Activated effector memory CD4-positive, alpha-beta T cell treated with anti-CD3 and anti-CD28 coated beads, Interleukin-2, amount 50 U/mL, for 16 hours (primary cell): ENCODE data around the gene TMBIM1.

ENCODE experiments used
- DNase-seq: peaks from one replicate; pipeline ENCODE4 v3.0.0-alpha.2; 2020

Gene TMBIM1

GRCh38 chr2:218253232-218253625 lies 39.1 kb downstream of the TMBIM1 start:
- no peak for DNase-seq

- DNase-seq, result peak; percentile 57
These were observed 39.6 kb downstream of the TMBIM1 start for GRCh38 chr2:218252509-218253231.

GRCh38 chr2:218249691-218250090 lies 42.6 kb downstream of the TMBIM1 start:
- peak; percentile 49 for DNase-seq

- no peak for DNase-seq
These were observed 47.1 kb downstream of the TMBIM1 start for GRCh38 chr2:218245214-218245613.

DNA sequence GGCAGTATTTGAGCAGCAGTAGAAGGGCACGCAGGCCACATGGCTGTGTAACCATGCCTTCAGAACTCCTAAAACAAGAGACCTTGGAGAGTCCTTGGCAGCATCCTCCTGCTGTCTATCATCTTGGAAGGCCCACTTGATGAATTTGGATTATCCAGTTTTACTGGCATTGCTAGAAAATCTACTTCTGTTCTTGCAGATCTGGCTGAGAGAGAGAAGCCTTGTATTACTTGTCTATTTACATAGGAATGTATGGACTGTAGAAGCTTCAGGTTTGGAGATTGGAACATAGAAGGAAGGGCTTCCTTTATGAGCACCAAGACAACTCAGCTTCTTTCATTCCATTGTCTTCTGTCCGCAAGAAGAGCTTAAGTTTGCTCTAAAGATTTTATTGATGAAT lies 47.6 kb downstream of the TMBIM1 start:
- no peak for DNase-seq

- no peak for DNase-seq
These were observed 48.1 kb downstream of the TMBIM1 start for GRCh38 chr2:218244204-218244603.

- no peak for DNase-seq
These were observed 53.4 kb downstream of the TMBIM1 start for GRCh38 chr2:218238887-218239286.

- DNase-seq, result no peak
These were observed 55.5 kb downstream of the TMBIM1 start for GRCh38 chr2:218236829-218237228.

GRCh38 chr2:218235017-218235416 lies 57.3 kb downstream of the TMBIM1 start:
- DNase-seq, result no peak

- no peak for DNase-seq
These were observed 57.8 kb downstream of the TMBIM1 start for GRCh38 chr2:218234521-218234920.

DNA sequence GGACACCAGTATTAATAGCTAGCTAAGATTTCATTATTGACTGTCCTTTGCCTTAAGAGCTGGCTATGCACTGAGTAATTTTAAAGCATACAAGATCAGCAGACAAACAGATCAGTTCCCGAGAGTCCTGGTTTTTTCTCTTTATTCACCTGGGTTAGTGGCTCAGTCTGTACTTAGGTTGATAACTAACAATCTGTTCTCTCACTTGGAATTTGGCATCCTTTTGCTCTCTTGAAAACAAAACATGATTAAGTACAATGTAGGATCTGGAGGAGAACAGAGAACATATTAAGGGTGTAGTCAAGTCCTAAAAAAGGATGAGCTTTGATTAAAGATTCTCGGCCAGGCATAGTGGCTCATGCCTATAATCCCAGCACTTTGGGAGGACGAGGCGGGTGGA lies 58.8 kb downstream of the TMBIM1 start:
- no peak for DNase-seq

GRCh38 chr2:218230882-218231281 lies 61.4 kb downstream of the TMBIM1 start:
- no peak for DNase-seq

DNA sequence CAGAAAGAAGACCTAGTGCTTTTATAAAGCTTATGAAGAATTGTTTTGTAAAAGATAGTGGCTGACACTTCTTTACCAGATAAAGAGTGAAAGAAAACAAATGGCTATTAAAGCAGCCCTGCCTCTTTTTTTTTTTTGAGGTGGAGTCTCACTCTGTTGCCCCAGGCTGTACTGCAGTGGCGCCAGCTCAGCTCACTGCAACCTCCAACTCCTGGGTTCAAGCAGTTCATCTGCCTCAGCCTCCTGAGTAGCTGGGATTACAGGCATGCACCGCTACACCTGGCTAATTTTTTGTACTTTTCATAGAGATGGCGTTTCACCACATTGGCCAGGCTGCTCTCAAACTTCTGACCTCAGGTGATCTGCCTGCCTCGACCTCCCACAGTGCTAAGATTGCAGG lies 62.5 kb downstream of the TMBIM1 start:
- no peak for DNase-seq

GRCh38 chr2:218229239-218229638 lies 63.1 kb downstream of the TMBIM1 start:
- DNase-seq, result peak; percentile 73

GRCh38 chr2:218228366-218229090 lies 63.8 kb downstream of the TMBIM1 start:
- DNase-seq, result no peak

GRCh38 chr2:218226903-218227302 lies 65.4 kb downstream of the TMBIM1 start:
- DNase-seq, result no peak
